GM23338 (cell line): ENCODE data around the gene MMAB.

ENCODE experiments used
- CREB1 ChIP-seq: fragments of 250-450 bp; sonication (Bioruptor Pico); IDR thresholded peaks from 2 replicates; pipeline ENCODE4 v1.5.0; 2020; ENCODE audit warnings: low read depth, mild to moderate bottlenecking, moderate library complexity
- EZH2 ChIP-seq: fragments of 200-600 bp; sonication (generic); IDR thresholded peaks from one replicate; pipeline ENCODE4 v1.8.0; 2017; ENCODE audit warnings: antibody characterized with exemption, mild to moderate bottlenecking, low read depth; ENCODE audit not compliant: unreplicated experiment
- EZH2phosphoT487 ChIP-seq: fragments of 200-600 bp; sonication (generic); IDR thresholded peaks from one replicate; pipeline ENCODE4 v1.8.1; 2018; ENCODE audit warnings: antibody characterized with exemption; ENCODE audit not compliant: unreplicated experiment
- JUNB ChIP-seq: IDR thresholded peaks from one replicate; pipeline ENCODE4 v1.6.1; 2016; ENCODE audit warnings: antibody characterized with exemption; ENCODE audit not compliant: unreplicated experiment
- NANOG ChIP-seq: IDR thresholded peaks from 2 replicates; pipeline ENCODE4 v1.6.1; 2016; ENCODE audit warnings: antibody characterized with exemption, borderline replicate concordance
- POLR2AphosphoS5 ChIP-seq: IDR thresholded peaks from 2 replicates; pipeline ENCODE4 v1.6.1; 2016; ENCODE audit warnings: antibody characterized with exemption, low read depth
- ZNF331 ChIP-seq: fragments of 250-450 bp; sonication (Bioruptor Pico); IDR thresholded peaks from 2 replicates; pipeline ENCODE4 v1.5.0; 2020; ENCODE audit warnings: low read depth, mild to moderate bottlenecking, moderate library complexity
- TF ChIP-seq, protein P1 (sequence below): IDR thresholded peaks from one replicate; pipeline ENCODE4 v1.6.1; 2018; ENCODE audit warnings: antibody characterized with exemption; ENCODE audit not compliant: unreplicated experiment
- TF ChIP-seq, protein P2 (sequence below), 2 experiments: fragments of 200-600 bp in 1 of 2; sonication (generic) in 1 of 2; conservative IDR thresholded peaks; 2 replicates each; pipeline versions ENCODE4 v1.5.1 to v1.6.1; 2016 to 2017; ENCODE audit warnings: antibody characterized with exemption in 2 of 2, low read depth in 2 of 2, mild to moderate bottlenecking in 2 of 2, moderate library complexity in 1 of 2
- TF ChIP-seq, protein P3 (sequence below): IDR thresholded peaks from 2 replicates; pipeline ENCODE4 v1.6.1; 2016; ENCODE audit warnings: antibody characterized with exemption

DNA sequence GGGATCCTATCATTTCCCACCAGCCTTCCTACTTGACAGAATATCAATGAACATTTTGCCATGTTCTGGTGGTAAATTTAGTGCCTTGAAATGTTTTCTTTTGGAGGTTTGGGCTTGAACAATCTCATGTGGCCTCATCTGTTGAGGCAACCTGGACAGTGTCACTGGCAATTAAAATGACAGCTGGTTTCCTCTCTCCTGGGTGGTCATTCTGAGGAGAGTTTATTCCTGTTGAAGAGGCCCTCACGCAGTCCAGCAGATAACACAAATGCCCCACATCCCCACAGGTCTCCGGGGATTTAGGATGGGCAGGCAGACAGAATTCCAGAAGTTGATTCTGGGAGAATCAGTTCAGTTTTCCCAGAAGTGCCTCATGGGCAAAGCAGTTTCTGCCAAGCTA is 41.9 kb downstream of the MMAB start:
- TF ChIP-seq, protein P1, sequence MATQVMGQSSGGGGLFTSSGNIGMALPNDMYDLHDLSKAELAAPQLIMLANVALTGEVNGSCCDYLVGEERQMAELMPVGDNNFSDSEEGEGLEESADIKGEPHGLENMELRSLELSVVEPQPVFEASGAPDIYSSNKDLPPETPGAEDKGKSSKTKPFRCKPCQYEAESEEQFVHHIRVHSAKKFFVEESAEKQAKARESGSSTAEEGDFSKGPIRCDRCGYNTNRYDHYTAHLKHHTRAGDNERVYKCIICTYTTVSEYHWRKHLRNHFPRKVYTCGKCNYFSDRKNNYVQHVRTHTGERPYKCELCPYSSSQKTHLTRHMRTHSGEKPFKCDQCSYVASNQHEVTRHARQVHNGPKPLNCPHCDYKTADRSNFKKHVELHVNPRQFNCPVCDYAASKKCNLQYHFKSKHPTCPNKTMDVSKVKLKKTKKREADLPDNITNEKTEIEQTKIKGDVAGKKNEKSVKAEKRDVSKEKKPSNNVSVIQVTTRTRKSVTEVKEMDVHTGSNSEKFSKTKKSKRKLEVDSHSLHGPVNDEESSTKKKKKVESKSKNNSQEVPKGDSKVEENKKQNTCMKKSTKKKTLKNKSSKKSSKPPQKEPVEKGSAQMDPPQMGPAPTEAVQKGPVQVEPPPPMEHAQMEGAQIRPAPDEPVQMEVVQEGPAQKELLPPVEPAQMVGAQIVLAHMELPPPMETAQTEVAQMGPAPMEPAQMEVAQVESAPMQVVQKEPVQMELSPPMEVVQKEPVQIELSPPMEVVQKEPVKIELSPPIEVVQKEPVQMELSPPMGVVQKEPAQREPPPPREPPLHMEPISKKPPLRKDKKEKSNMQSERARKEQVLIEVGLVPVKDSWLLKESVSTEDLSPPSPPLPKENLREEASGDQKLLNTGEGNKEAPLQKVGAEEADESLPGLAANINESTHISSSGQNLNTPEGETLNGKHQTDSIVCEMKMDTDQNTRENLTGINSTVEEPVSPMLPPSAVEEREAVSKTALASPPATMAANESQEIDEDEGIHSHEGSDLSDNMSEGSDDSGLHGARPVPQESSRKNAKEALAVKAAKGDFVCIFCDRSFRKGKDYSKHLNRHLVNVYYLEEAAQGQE = no peak
- TF ChIP-seq, protein P2, sequence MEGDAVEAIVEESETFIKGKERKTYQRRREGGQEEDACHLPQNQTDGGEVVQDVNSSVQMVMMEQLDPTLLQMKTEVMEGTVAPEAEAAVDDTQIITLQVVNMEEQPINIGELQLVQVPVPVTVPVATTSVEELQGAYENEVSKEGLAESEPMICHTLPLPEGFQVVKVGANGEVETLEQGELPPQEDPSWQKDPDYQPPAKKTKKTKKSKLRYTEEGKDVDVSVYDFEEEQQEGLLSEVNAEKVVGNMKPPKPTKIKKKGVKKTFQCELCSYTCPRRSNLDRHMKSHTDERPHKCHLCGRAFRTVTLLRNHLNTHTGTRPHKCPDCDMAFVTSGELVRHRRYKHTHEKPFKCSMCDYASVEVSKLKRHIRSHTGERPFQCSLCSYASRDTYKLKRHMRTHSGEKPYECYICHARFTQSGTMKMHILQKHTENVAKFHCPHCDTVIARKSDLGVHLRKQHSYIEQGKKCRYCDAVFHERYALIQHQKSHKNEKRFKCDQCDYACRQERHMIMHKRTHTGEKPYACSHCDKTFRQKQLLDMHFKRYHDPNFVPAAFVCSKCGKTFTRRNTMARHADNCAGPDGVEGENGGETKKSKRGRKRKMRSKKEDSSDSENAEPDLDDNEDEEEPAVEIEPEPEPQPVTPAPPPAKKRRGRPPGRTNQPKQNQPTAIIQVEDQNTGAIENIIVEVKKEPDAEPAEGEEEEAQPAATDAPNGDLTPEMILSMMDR (conservative IDR thresholded peaks at IDR 0.05; ENCODE audit: low read depth in 2 of 2) = no peak
- TF ChIP-seq EZH2phosphoT487 = no peak
- no peak for TF ChIP-seq EZH2
- TF ChIP-seq POLR2AphosphoS5 = no peak
- TF ChIP-seq, protein P3, sequence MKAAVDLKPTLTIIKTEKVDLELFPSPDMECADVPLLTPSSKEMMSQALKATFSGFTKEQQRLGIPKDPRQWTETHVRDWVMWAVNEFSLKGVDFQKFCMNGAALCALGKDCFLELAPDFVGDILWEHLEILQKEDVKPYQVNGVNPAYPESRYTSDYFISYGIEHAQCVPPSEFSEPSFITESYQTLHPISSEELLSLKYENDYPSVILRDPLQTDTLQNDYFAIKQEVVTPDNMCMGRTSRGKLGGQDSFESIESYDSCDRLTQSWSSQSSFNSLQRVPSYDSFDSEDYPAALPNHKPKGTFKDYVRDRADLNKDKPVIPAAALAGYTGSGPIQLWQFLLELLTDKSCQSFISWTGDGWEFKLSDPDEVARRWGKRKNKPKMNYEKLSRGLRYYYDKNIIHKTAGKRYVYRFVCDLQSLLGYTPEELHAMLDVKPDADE = no peak
- no peak for TF ChIP-seq JUNB
- no peak for TF ChIP-seq CREB1 (CRISPR knock-in tag)
- no peak for TF ChIP-seq NANOG
- no peak for TF ChIP-seq ZNF331 (CRISPR knock-in tag)
